ENCODE results near the gene MEOX1. TPM values are rescaled to one million over a fixed set of nuclear protein-coding genes. Genes with fewer than 3 reads are reported as not detected.
"Not testable (repeated sequence)": the region's sequence is repeated elsewhere in the genome, so short reads cannot be mapped to it uniquely, and the experiment has no call there.

MEOX1 gene
- total and polyA plus RNA-seq, 7 donors, result 0.23 to 5.3 (median 2.9) TPM

DNA sequence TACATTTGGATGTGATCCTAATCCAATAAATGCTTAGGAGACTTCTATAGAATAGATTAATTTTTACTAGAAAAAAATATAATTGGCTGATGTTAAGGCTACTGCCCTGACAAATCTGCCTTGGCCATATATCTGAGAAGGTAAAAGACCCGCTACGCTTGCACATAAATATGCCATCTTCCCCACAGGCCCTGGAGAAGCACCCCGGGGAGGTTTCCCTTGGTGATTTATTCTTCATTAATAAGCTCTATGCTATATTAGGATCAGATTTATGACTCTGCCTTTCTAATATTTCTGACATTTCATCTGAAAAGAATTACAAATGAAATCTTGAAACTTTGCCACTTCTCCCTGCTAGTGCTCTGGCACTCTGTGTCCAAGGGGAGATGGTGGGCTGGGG lies 27.4 kb upstream of the MEOX1 start:
- no peaks in the 10 kb centered on the region for H3K9me3 ChIP-seq
- H3K27ac ChIP-seq, result no peak overlapping the region
- H3K36me3 ChIP-seq, result no peaks in the 10 kb centered on the region
- H3K27me3 ChIP-seq, result no peaks in the 10 kb centered on the region
- TF ChIP-seq EP300 (IDR thresholded peaks at IDR 0.05) (no peak), POLR2A (IDR thresholded peaks at IDR 0.05) (no peak), POLR2AphosphoS5 (IDR thresholded peaks at IDR 0.05) (no peak)
- TF ChIP-seq, protein P1, sequence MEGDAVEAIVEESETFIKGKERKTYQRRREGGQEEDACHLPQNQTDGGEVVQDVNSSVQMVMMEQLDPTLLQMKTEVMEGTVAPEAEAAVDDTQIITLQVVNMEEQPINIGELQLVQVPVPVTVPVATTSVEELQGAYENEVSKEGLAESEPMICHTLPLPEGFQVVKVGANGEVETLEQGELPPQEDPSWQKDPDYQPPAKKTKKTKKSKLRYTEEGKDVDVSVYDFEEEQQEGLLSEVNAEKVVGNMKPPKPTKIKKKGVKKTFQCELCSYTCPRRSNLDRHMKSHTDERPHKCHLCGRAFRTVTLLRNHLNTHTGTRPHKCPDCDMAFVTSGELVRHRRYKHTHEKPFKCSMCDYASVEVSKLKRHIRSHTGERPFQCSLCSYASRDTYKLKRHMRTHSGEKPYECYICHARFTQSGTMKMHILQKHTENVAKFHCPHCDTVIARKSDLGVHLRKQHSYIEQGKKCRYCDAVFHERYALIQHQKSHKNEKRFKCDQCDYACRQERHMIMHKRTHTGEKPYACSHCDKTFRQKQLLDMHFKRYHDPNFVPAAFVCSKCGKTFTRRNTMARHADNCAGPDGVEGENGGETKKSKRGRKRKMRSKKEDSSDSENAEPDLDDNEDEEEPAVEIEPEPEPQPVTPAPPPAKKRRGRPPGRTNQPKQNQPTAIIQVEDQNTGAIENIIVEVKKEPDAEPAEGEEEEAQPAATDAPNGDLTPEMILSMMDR (IDR thresholded peaks at IDR 0.05), result no peak
- WGBS, 2 donors, result 87 to 91% methylated on average over 3 of the region's 3 CpGs
- no peak for DNase-seq
- intact Hi-C loops (cut with DNase I), result no loop called here
- H3K4me1 ChIP-seq, result no peaks in the 10 kb centered on the region
- H3K4me3 ChIP-seq, result no peak overlapping the region

DNA sequence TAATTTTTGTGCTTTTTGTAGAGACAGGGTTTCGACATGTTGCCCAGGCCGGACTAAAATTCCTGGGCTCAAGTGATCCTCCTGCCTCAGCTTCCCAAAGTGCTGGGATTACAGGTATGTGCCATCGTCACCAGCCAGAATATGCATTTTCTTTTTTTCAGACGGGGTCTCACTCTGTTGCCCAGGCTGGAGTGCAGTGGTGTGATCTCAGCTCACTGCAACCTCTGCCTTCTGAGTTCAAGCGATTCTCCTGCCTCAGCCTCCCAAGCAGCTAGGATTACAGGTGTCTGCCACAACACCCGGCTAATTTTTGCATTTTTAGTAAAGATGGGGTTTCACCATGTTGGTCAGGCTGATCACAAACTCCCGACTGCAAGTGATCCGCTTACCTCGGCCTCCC lies 25.2 kb upstream of the MEOX1 start:
- 92 to 95% methylated on average over 9 of the region's 9 CpGs for WGBS, 2 donors
- intact Hi-C loops (cut with DNase I), result not testable (repeated sequence)

DNA sequence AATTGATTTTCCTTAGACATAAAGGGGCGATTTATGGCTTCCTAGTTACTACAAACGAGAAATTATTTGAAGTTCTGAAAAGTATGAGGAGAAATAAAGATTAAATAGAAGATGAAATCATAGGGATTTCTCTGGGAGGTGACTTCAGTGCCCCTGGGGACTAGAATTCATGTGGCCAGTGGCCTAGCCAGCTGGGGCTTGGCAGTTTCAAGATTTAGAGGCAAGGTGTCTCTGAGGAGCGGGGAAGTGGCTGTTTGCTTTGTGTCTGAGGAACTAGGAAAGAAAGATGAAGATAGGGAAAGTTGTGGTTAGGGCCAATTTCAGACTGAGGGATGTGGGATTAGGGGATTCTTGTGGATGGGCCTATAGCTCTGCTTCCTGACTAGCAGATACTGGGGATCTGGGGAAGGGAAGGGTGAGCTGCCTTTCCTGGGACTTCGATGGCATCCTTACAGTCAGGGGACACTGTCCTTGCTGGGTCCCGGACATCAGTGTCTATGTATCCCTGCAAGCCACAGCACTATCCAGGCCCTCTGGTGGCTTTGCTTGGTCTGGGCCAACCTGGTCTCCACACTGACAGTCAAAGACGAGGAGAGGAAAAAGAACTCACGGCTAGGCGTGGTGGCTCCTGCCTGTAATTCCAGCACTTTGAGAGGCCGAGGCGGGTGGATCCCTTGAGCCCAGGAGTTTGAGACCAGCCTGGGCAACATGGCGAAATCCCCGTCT lies 22.4 kb upstream of the MEOX1 start:
- Histone ChIP-seq H3K4me1 (no peaks in the 10 kb centered on the region), H3K27ac (no peak overlapping the region), H3K4me3 (no peak overlapping the region), H3K27me3 (no peaks in the 10 kb centered on the region), H3K36me3 (no peaks in the 10 kb centered on the region), H3K9me3 (no peaks in the 10 kb centered on the region)
- no peak for TF ChIP-seq POLR2AphosphoS5 (IDR thresholded peaks at IDR 0.05)
- TF ChIP-seq POLR2A (IDR thresholded peaks at IDR 0.05), result no peak
- TF ChIP-seq EP300 (IDR thresholded peaks at IDR 0.05), result no peak
- TF ChIP-seq, protein P1 (IDR thresholded peaks at IDR 0.05), result no peak
- intact Hi-C loops (cut with DNase I), result no loop called here
- 90 to 91% methylated on average over 12 of the region's 12 CpGs for WGBS, 2 donors
- DNase-seq, result no peak

More for the DNA sequence above, 25.2 kb upstream of the MEOX1 start:
- H3K36me3 ChIP-seq, H3K4me1 ChIP-seq, H3K9me3 ChIP-seq, H3K27ac ChIP-seq, DNase-seq, H3K27me3 ChIP-seq, H3K4me3 ChIP-seq: not testable (repeated sequence)

DNA sequence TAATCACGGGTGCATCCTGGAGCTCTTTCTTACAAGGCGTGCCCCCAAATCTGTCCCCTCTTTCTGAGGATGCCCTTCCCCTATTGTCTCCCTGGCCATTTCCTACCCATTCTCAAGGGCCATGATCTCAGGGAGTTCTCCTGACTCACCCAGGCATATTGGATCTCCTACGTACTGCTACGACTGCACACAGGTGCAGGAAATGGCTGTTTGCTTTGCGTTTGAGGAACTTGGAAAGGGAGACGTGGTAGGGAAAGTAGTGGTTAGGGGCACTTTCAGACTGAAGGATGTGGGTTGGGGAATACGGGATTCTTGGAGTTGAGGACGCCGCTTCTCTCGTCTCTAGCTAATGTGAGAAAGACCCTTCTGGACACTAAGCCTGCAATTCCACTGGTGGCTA lies 18.7 kb upstream of the MEOX1 start:
- Histone ChIP-seq H3K4me3 (no peak overlapping the region), H3K27ac (no peak overlapping the region), H3K4me1 (peaks cover 0 to 9% (median 7%) of the 10 kb centered on the region in 4 donors), H3K9me3 (no peaks in the 10 kb centered on the region), H3K27me3 (no peaks in the 10 kb centered on the region), H3K36me3 (no peaks in the 10 kb centered on the region)
- WGBS, 2 donors, result 48 to 50% methylated on average over 10 of the region's 10 CpGs
- intact Hi-C loops (cut with DNase I), result no loop called here
- DNase-seq, result no peak
- no peak for TF ChIP-seq POLR2A (IDR thresholded peaks at IDR 0.05)
- TF ChIP-seq, protein P1 (IDR thresholded peaks at IDR 0.05), result no peak
- TF ChIP-seq POLR2AphosphoS5 (IDR thresholded peaks at IDR 0.05), result no peak
- no peak for TF ChIP-seq EP300 (IDR thresholded peaks at IDR 0.05)

DNA sequence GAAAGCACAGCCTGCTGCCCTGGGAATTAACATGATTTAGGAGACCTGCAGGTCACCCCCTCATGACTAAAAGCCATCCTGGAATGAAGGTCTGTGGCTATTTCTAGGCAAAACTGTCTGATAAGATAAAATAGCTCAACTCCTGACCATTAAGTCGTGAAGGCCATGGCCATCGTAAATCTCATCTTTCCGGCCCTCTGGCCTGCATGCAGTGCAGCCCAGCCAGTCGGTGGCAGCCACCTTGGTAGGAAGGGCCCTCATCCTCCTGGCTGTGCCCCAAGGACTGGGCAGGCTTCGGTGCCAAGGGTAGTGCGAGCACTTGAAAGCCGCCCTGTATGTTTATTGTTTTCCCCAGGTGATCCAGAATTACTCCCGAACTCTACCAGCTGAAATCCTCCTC lies 18.2 kb upstream of the MEOX1 start:
- H3K27me3 ChIP-seq, result no peaks in the 10 kb centered on the region
- no peak for DNase-seq
- H3K4me3 ChIP-seq, result no peak overlapping the region
- intact Hi-C loops (cut with DNase I), result no loop called here
- 53 to 80% methylated on average over 8 of the region's 8 CpGs for WGBS, 2 donors
- peaks cover 0 to 9% (median 7%) of the 10 kb centered on the region in 4 donors for H3K4me1 ChIP-seq
- H3K36me3 ChIP-seq, result no peaks in the 10 kb centered on the region
- no peak overlapping the region for H3K27ac ChIP-seq
- no peaks in the 10 kb centered on the region for H3K9me3 ChIP-seq
- TF ChIP-seq POLR2A (IDR thresholded peaks at IDR 0.05), result no peak
- TF ChIP-seq POLR2AphosphoS5 (IDR thresholded peaks at IDR 0.05), result no peak
- no peak for TF ChIP-seq EP300 (IDR thresholded peaks at IDR 0.05)
- TF ChIP-seq, protein P1 (IDR thresholded peaks at IDR 0.05), result no peak
